Measurements from ENCODE around the gene MXRA7.

- TF ChIP-seq CTCF (IDR thresholded peaks at IDR 0.05) (no peak), EP300 (IDR thresholded peaks at IDR 0.05) (no peak)
These were observed 37.9 kb upstream of the MXRA7 start for GRCh38 chr17:76748657-76749056.
